ENCODE data around the gene IWS1.

Gene IWS1

GRCh38 chr2:127486247-127487058 lies 39.8 kb downstream of the IWS1 start:
- DNase-seq = no peak

- DNase-seq = no peak
Observed at GRCh38 chr2:127485694-127486071, 40.6 kb downstream of the IWS1 start.

- no peak for DNase-seq
Observed at GRCh38 chr2:127485051-127485693, 41.1 kb downstream of the IWS1 start.

GRCh38 chr2:127482031-127482430 lies 44.3 kb downstream of the IWS1 start:
- no peak for DNase-seq

- DNase-seq = no peak
Observed at GRCh38 chr2:127479866-127480743, 46.2 kb downstream of the IWS1 start.

- DNase-seq = peak; percentile 25
Observed at GRCh38 chr2:127479219-127479825, 47.0 kb downstream of the IWS1 start.

GRCh38 chr2:127475788-127476187 lies 50.5 kb downstream of the IWS1 start:
- DNase-seq = no peak

- DNase-seq = no peak
Observed at GRCh38 chr2:127472268-127472667, 54.0 kb downstream of the IWS1 start.

- DNase-seq = no peak
Observed at GRCh38 chr2:127471286-127471988, 54.9 kb downstream of the IWS1 start.

GRCh38 chr2:127469974-127470373 lies 56.3 kb downstream of the IWS1 start:
- no peak for DNase-seq

- no peak for DNase-seq
Observed at GRCh38 chr2:127469051-127469450, 57.2 kb downstream of the IWS1 start.

GRCh38 chr2:127465258-127465657 lies 61.0 kb downstream of the IWS1 start:
- DNase-seq = no peak

- DNase-seq = no peak
Observed at GRCh38 chr2:127464470-127465257, 61.6 kb downstream of the IWS1 start.

- DNase-seq = no peak
Observed at GRCh38 chr2:127463155-127463991, 62.9 kb downstream of the IWS1 start.

GRCh38 chr2:127462461-127462860 lies 63.8 kb downstream of the IWS1 start:
- DNase-seq = no peak

- DNase-seq = no peak
Observed at GRCh38 chr2:127456960-127457359, 69.3 kb downstream of the IWS1 start.

- no peak for DNase-seq
Observed at GRCh38 chr2:127455566-127456493, 70.5 kb downstream of the IWS1 start.

GRCh38 chr2:127454595-127455565 lies 71.4 kb downstream of the IWS1 start:
- no peak for DNase-seq

Measured in NCI-H2107 (cell line).